ENCODE results near the gene WFDC13.

DNA sequence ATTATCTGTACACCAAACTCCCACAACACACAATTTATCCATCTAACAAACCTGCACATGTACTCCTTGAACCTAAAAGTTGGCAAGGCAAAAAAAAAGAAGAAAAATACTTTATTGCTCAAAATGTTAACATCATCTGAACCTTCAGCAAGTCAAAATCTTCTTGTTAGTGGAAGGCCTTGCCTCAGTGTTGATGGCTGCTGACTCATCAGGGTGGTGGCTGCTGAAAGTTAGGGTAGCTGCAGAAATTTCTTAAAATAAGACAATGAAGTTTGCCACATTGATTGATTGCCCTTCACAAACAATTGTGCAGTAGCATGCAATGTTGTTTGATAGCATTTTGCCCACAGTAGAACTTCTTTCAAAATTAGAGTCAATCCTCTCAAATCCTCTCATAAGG is 29.1 kb upstream of the WFDC13 start:
- TF ChIP-seq, protein P1, sequence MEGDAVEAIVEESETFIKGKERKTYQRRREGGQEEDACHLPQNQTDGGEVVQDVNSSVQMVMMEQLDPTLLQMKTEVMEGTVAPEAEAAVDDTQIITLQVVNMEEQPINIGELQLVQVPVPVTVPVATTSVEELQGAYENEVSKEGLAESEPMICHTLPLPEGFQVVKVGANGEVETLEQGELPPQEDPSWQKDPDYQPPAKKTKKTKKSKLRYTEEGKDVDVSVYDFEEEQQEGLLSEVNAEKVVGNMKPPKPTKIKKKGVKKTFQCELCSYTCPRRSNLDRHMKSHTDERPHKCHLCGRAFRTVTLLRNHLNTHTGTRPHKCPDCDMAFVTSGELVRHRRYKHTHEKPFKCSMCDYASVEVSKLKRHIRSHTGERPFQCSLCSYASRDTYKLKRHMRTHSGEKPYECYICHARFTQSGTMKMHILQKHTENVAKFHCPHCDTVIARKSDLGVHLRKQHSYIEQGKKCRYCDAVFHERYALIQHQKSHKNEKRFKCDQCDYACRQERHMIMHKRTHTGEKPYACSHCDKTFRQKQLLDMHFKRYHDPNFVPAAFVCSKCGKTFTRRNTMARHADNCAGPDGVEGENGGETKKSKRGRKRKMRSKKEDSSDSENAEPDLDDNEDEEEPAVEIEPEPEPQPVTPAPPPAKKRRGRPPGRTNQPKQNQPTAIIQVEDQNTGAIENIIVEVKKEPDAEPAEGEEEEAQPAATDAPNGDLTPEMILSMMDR (IDR thresholded peaks at IDR 0.05), result no peak
- TF ChIP-seq POLR2A (IDR thresholded peaks at IDR 0.05), result no peak
- TF ChIP-seq EP300 (IDR thresholded peaks at IDR 0.05), result no peak
